IMR-90 (cell line): ENCODE data around the gene HSD17B10. TPM values are rescaled to one million over a fixed set of nuclear protein-coding genes. Genes with fewer than 3 reads are reported as not detected.

Source experiments
- ATAC-seq: fragments of 200-7000 bp; cut with Tn5 transposase; 2 replicates; pipeline ENCODE4 v1.9.1; 2020; ENCODE audit warnings: low read depth, mild to moderate bottlenecking, moderate library complexity
- BruUV-seq: library from RNA; stranded (reverse); fragments of 400-500 nt; replicated peaks from 2 replicates; lab custom pipeline; 2021; lab: Mats Ljungman, UMichigan
- CTCF ChIA-PET: fragments of 300-600 bp; formaldehyde crosslinking; extraction: SDS; loops from one replicate; lab custom pipeline; 2021; ENCODE audit warnings: antibody characterized with exemption; lab: Yijun Ruan, JAX
- POLR2A ChIA-PET: fragments of 300-600 bp; sonication (Branson Sonifier 250); formaldehyde crosslinking; loops from one replicate; lab custom pipeline; 2022; ENCODE audit warnings: antibody characterized with exemption; ENCODE audit not compliant: unreplicated experiment; lab: Charles Lee
- DNase-seq: peaks from one replicate; pipeline ENCODE4 v3.0.0; 2013
- H2AFZ ChIP-seq: replicated peaks from 2 replicates; pipeline ENCODE3; 2013; ENCODE audit warnings: low read length, mild to moderate bottlenecking; ENCODE audit not compliant: poor library complexity
- H2AK5ac ChIP-seq: 2 replicates; pipeline ENCODE4 v1.6.1; 2013; ENCODE audit warnings: low read depth, low read length, inconsistent platforms
- H2AK9ac ChIP-seq: replicated peaks from 2 replicates; pipeline ENCODE3; 2013; ENCODE audit warnings: mild to moderate bottlenecking, low read depth, low read length, moderate library complexity; ENCODE audit not compliant: poor library complexity
- H2BK120ac ChIP-seq: 2 replicates; pipeline ENCODE4 v1.6.1; 2013; ENCODE audit warnings: low read depth, low read length, inconsistent platforms
- H2BK15ac ChIP-seq: 3 replicates; pipeline ENCODE4 v1.6.1; 2013; ENCODE audit warnings: low read depth, low read length, inconsistent platforms
- H2BK20ac ChIP-seq: 2 replicates; pipeline ENCODE4 v1.6.1; 2013; ENCODE audit warnings: low read depth, mild to moderate bottlenecking, inconsistent platforms, low read length, moderate library complexity
- H2BK5ac ChIP-seq: 2 replicates; pipeline ENCODE4 v1.6.1; 2013; ENCODE audit warnings: mild to moderate bottlenecking, low read depth, low read length, inconsistent platforms; ENCODE audit not compliant: poor library complexity, severe bottlenecking
- H3K14ac ChIP-seq: replicated peaks from 2 replicates; pipeline ENCODE4 v1.6.1; 2013; ENCODE audit warnings: low read depth, low read length, inconsistent platforms
- H3K18ac ChIP-seq: 2 replicates; pipeline ENCODE4 v1.6.1; 2013; ENCODE audit warnings: low read depth, low read length, control low read depth
- H3K23ac ChIP-seq: 2 replicates; pipeline ENCODE4 v1.6.1; 2013; ENCODE audit warnings: low read depth, low read length, inconsistent platforms
- H3K27ac ChIP-seq: 2 replicates; pipeline ENCODE4 v1.5.1; 2013; ENCODE audit warnings: mild to moderate bottlenecking, control low read depth, low read length; ENCODE audit not compliant: insufficient read depth
- H3K27me3 ChIP-seq: 2 replicates; pipeline ENCODE4 v1.6.1; 2013; ENCODE audit warnings: low read length; ENCODE audit not compliant: control insufficient read depth, insufficient read depth
- H3K36me3 ChIP-seq: 2 replicates; pipeline ENCODE4 v1.6.1; 2013; ENCODE audit warnings: low read length, mixed read lengths; ENCODE audit not compliant: control insufficient read depth, insufficient read depth
- H3K4ac ChIP-seq: 2 replicates; pipeline ENCODE4 v1.6.1; 2013; ENCODE audit warnings: low read depth, low read length, inconsistent platforms
- H3K4me1 ChIP-seq: 2 replicates; pipeline ENCODE4 v1.6.1; 2013; ENCODE audit warnings: low read length, mixed read lengths; ENCODE audit not compliant: control insufficient read depth, insufficient read depth
- H3K4me2 ChIP-seq: 2 replicates; pipeline ENCODE4 v1.6.1; 2013; ENCODE audit warnings: low read depth, mild to moderate bottlenecking, control low read depth, low read length, moderate library complexity
- H3K4me3 ChIP-seq: 2 replicates; pipeline ENCODE4 v1.5.1; 2013; ENCODE audit warnings: low read depth, mild to moderate bottlenecking, control low read depth, low read length, moderate library complexity; ENCODE audit not compliant: insufficient read depth
- H3K56ac ChIP-seq: 2 replicates; pipeline ENCODE4 v1.6.1; 2013; ENCODE audit warnings: low read length, inconsistent platforms; ENCODE audit not compliant: insufficient read depth; ENCODE audit errors: extremely low read depth
- H3K79me1 ChIP-seq, 2 experiments: 2 replicates each; pipeline ENCODE4 v1.6.1; 2013; ENCODE audit warnings: low read length in 2 of 2, inconsistent platforms in 1 of 2, low read depth in 1 of 2
- H3K9ac ChIP-seq: 2 replicates; pipeline ENCODE4 v1.6.1; 2013; ENCODE audit warnings: low read depth, low read length, control low read depth
- H3K9me1 ChIP-seq: 2 replicates; pipeline ENCODE4 v1.6.1; 2013; ENCODE audit warnings: low read length, inconsistent platforms; ENCODE audit not compliant: insufficient read depth
- H3K9me3 ChIP-seq: 2 replicates; pipeline ENCODE4 v1.6.1; 2013; ENCODE audit warnings: low read length; ENCODE audit not compliant: control insufficient read depth, insufficient read depth
- H4K20me1 ChIP-seq: 2 replicates; pipeline ENCODE4 v1.6.1; 2013; ENCODE audit warnings: low read length, inconsistent platforms; ENCODE audit not compliant: insufficient read depth
- H4K5ac ChIP-seq: 2 replicates; pipeline ENCODE4 v1.6.1; 2013; ENCODE audit warnings: mild to moderate bottlenecking, low read depth, low read length, control low read depth
- H4K8ac ChIP-seq, 2 experiments: 2 replicates each; pipeline ENCODE4 v1.6.1; 2013; ENCODE audit warnings: low read depth in 2 of 2, low read length in 2 of 2, control low read depth in 1 of 2, inconsistent platforms in 1 of 2
- H4K91ac ChIP-seq: 2 replicates; pipeline ENCODE4 v1.6.1; 2013; ENCODE audit warnings: low read depth, low read length, inconsistent platforms; ENCODE audit not compliant: insufficient read depth
- BHLHE40 ChIP-seq: fragments of 150-350 bp; IDR thresholded peaks from 2 replicates; pipeline ENCODE4 v1.6.1; 2016; ENCODE audit warnings: mild to moderate bottlenecking, low read depth, low read length
- CEBPB ChIP-seq: IDR thresholded peaks from 2 replicates; pipeline ENCODE4 v1.6.1; 2012; ENCODE audit warnings: low read depth, low read length, improper control_type of control experiment
- CHD1 ChIP-seq: IDR thresholded peaks from 2 replicates; pipeline ENCODE4 v1.6.1; 2012; ENCODE audit warnings: low read depth, low read length, improper control_type of control experiment
- CTCF ChIP-seq: conservative IDR thresholded peaks from 2 replicates; pipeline ENCODE4 v1.5.1; 2012; ENCODE audit warnings: mild to moderate bottlenecking, low read depth, low read length, improper control_type of control experiment
- FOS ChIP-seq: fragments of 150-350 bp; IDR thresholded peaks from 2 replicates; pipeline ENCODE4 v1.6.1; 2016; ENCODE audit warnings: low read depth, low read length
- MAFK ChIP-seq: IDR thresholded peaks from 2 replicates; pipeline ENCODE4 v1.6.1; 2012; ENCODE audit warnings: low read depth, low read length, improper control_type of control experiment
- MAZ ChIP-seq: IDR thresholded peaks from 2 replicates; pipeline ENCODE4 v1.6.1; 2012; ENCODE audit warnings: low read depth, mild to moderate bottlenecking, low read length, improper control_type of control experiment, moderate library complexity, borderline replicate concordance
- MXI1 ChIP-seq: IDR thresholded peaks from 2 replicates; pipeline ENCODE4 v1.6.1; 2012; ENCODE audit warnings: low read depth, mild to moderate bottlenecking, low read length, moderate library complexity, borderline replicate concordance
- NFE2L2 ChIP-seq: fragments of 150-350 bp; IDR thresholded peaks from 2 replicates; pipeline ENCODE4 v1.6.1; 2016; ENCODE audit warnings: low read depth, mild to moderate bottlenecking, low read length
- POLR2A ChIP-seq: IDR thresholded peaks from 2 replicates; pipeline ENCODE4 v1.6.1; 2012; ENCODE audit warnings: mild to moderate bottlenecking, low read depth, low read length
- RAD21 ChIP-seq: IDR thresholded peaks from 2 replicates; pipeline ENCODE4 v1.6.1; 2012; ENCODE audit warnings: low read length, improper control_type of control experiment
- RCOR1 ChIP-seq: IDR thresholded peaks from 2 replicates; pipeline ENCODE4 v1.6.1; 2012; ENCODE audit warnings: mild to moderate bottlenecking, low read length, improper control_type of control experiment; ENCODE audit not compliant: insufficient replicate concordance
- RFX5 ChIP-seq: IDR thresholded peaks from 2 replicates; pipeline ENCODE4 v1.8.0; 2012; ENCODE audit warnings: low read depth, mild to moderate bottlenecking, low read length, moderate library complexity
- SMC3 ChIP-seq: fragments of 150-350 bp; IDR thresholded peaks from 2 replicates; pipeline ENCODE4 v1.6.1; 2016; ENCODE audit warnings: low read depth, mild to moderate bottlenecking, antibody characterized with exemption, low read length, moderate library complexity
- WGBS, 2 experiments: methylation state at CpG; one replicate each; pipeline versions ENCODE4 v1.1.5 to v1.1.7; 2013; ENCODE audit warnings: missing lambda C conversion rate in 2 of 2; ENCODE audit not compliant: insufficient read length in 1 of 2; ENCODE audit errors: extremely low coverage in 2 of 2; 5-methylcytosine and 5-hydroxymethylcytosine counted together
- dilution Hi-C: fragments of 300-500 bp; cut with HindIII; formaldehyde crosslinking; loops from one replicate; pipeline ENCODE4 v1.14.3; 2018; ENCODE audit warnings: low sequenced_read_pairs; ENCODE audit not compliant: unreplicated experiment
- in situ Hi-C: fragments of 300-500 bp; cut with MboI; formaldehyde crosslinking; loops from 3 replicates; pipeline ENCODE4 v1.14.3; 2019; ENCODE audit warnings: low sequenced_read_pairs, inconsistent platforms, mixed read lengths
- intact Hi-C: fragments of 100-400 bp; cut with micrococcal nuclease; formaldehyde crosslinking; loops from 2 replicates; pipeline ENCODE4 v1.10.0; 2022
- polyA plus RNA-seq, 3 experiments: library from polyadenylated mRNA; depleted of rRNA; stranded (reverse); fragments of >200 nt; gene quantifications; 2 replicates each; pipeline ENCODE4 v1.2.3, GENCODE V29; 2012; ENCODE audit warnings: low replicate concordance in 1 of 3
- total RNA-seq: library from RNA; depleted of rRNA; stranded (reverse); fragments of >200 nt; gene quantifications from 2 replicates; pipeline ENCODE4 v1.2.3, GENCODE V29; 2012
- TF ChIP-seq, protein P1 (sequence below): fragments of 150-350 bp; IDR thresholded peaks from 2 replicates; pipeline ENCODE4 v1.6.1; 2016; ENCODE audit warnings: low read depth, mild to moderate bottlenecking, low read length, moderate library complexity, borderline replicate concordance
- TF ChIP-seq, protein P2 (sequence below): fragments of 150-350 bp; IDR thresholded peaks from 2 replicates; pipeline ENCODE4 v1.6.1; 2017; ENCODE audit warnings: mild to moderate bottlenecking, antibody characterized with exemption, low read length, low read depth

HSD17B10 gene
- total and polyA plus RNA-seq, 2 of the 4 experiments (the other 2 are of a cell fraction): 99.8 to 118 TPM

DNA sequence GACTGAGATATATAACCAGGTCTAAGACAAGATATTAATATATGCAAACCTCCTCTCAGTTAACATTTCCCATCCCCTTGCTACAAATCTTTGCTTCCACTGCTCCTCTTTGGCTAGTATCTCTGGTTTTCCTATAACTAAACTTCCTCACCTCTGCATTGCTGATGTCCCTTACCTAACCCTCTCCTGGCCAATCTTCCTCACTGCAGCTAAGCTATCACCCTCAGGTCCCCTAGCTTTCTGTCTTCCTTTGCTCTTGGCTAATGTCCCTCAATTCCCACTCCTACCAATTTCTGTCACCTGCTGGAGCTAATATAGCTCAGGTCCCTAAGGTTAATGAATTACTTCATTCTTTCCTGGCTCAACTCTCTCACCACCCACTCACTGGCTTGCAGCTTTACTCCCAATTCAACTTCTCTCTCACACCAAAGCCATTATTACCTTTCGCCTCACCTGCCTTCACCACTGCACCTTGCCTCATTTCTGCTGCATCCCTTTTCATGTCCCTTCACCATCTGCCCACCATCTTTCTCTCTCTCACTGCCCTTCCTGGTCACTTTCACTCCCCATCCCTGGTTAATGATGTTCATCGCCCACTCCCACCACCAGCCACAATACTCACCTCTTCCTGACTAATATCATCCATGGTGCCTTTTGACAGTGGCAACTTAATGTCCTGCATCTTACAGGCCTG, 38.4 kb downstream of the HSD17B10 start:
- BruUV-seq: no TSS peak
- POLR2A ChIA-PET: no interaction called here
- ATAC-seq: no peak

More for the DNA sequence above, 38.4 kb downstream of the HSD17B10 start:
- no peak overlapping the region for H2AK9ac ChIP-seq
- no peaks in the 10 kb centered on the region for H3K9me3 ChIP-seq
- H3K36me3 ChIP-seq: peaks cover 22% of the 10 kb centered on the region
- no peaks in the 10 kb centered on the region for H3K4me1 ChIP-seq
- dilution Hi-C loops (no loop called here), in situ Hi-C loops (no loop called here), intact Hi-C loops (no loop called here)
- no peak overlapping the region for H4K8ac ChIP-seq
- no peak for DNase-seq
- H3K27me3 ChIP-seq: no peaks in the 10 kb centered on the region
- no peak overlapping the region for H3K56ac ChIP-seq
- H3K27ac ChIP-seq: no peak overlapping the region
- H4K5ac ChIP-seq: no peak overlapping the region
- H2BK5ac ChIP-seq: no peak overlapping the region
- no peak overlapping the region for H2AFZ ChIP-seq
- H4K91ac ChIP-seq: no peak overlapping the region
- H4K20me1 ChIP-seq: no peaks in the 10 kb centered on the region
- H2BK20ac ChIP-seq: no peak overlapping the region
- CTCF ChIA-PET: no interaction called here
- H2AK5ac ChIP-seq: no peak overlapping the region
- no peaks in the 10 kb centered on the region for H3K79me1 ChIP-seq
- TF ChIP-seq CEBPB (no peak), NFE2L2 (no peak), RAD21 (no peak), MXI1 (no peak), CHD1 (no peak), POLR2A (no peak), CTCF (no peak), FOS (no peak), SMC3 (no peak), MAZ (no peak), BHLHE40 (no peak), RFX5 (no peak), RCOR1 (no peak), MAFK (no peak)
- TF ChIP-seq, protein P1, sequence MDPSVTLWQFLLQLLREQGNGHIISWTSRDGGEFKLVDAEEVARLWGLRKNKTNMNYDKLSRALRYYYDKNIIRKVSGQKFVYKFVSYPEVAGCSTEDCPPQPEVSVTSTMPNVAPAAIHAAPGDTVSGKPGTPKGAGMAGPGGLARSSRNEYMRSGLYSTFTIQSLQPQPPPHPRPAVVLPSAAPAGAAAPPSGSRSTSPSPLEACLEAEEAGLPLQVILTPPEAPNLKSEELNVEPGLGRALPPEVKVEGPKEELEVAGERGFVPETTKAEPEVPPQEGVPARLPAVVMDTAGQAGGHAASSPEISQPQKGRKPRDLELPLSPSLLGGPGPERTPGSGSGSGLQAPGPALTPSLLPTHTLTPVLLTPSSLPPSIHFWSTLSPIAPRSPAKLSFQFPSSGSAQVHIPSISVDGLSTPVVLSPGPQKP: no peak
- TF ChIP-seq, protein P2, sequence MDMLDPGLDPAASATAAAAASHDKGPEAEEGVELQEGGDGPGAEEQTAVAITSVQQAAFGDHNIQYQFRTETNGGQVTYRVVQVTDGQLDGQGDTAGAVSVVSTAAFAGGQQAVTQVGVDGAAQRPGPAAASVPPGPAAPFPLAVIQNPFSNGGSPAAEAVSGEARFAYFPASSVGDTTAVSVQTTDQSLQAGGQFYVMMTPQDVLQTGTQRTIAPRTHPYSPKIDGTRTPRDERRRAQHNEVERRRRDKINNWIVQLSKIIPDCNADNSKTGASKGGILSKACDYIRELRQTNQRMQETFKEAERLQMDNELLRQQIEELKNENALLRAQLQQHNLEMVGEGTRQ: no peak
- no peaks in the 10 kb centered on the region for H3K9me1 ChIP-seq
- H2BK15ac ChIP-seq: no peak overlapping the region
- no peak overlapping the region for H3K23ac ChIP-seq
- WGBS, 2 experiments: 91% methylated on average over 2 of the region's 2 CpGs; no CpG with 5 or more reads in 1 of the 2 experiments
- no peak overlapping the region for H3K4ac ChIP-seq
- no peak overlapping the region for H3K18ac ChIP-seq
- H3K4me2 ChIP-seq: no peak overlapping the region
- no peak overlapping the region for H3K14ac ChIP-seq
- no peak overlapping the region for H2BK120ac ChIP-seq
- no peak overlapping the region for H3K9ac ChIP-seq
- H3K4me3 ChIP-seq: no peak overlapping the region
